Measurements from ENCODE around the gene NEURL1B.

- TF ChIP-seq CTCF (tag by site-specific recombination; IDR thresholded peaks at IDR 0.05) (no peak), ZNF362 (tag by site-specific recombination; IDR thresholded peaks at IDR 0.05) (no peak), ZNF366 (tag by site-specific recombination; conservative IDR thresholded peaks at IDR 0.05) (no peak), ZNF174 (tag by site-specific recombination; IDR thresholded peaks at IDR 0.05) (no peak)
Measured at GRCh38 chr5:172661526-172661925, 20.5 kb downstream of the NEURL1B start.
